Measurements from ENCODE around the gene ZNF597.

The ZNF597 gene

GRCh38 chr16:3443108-3444031 is at the start of gene ZNF597, which contains the start of gene NAA60:
Gene ZNF597, minus strand, starts transcription at chr16:3443504. Its CDS starts 351 bp downstream, at chr16:3443153.
Gene NAA60, plus strand, starts transcription at chr16:3443680. Its CDS starts 32,548 bp downstream, at chr16:3476228.
- no peak for DNase-seq

GRCh38 chr16:3492356-3492755 is 49.1 kb upstream of the ZNF597 start:
- no peak for DNase-seq

GRCh38 chr16:3490911-3491629 is 47.8 kb upstream of the ZNF597 start:
- no peak for DNase-seq

DNA sequence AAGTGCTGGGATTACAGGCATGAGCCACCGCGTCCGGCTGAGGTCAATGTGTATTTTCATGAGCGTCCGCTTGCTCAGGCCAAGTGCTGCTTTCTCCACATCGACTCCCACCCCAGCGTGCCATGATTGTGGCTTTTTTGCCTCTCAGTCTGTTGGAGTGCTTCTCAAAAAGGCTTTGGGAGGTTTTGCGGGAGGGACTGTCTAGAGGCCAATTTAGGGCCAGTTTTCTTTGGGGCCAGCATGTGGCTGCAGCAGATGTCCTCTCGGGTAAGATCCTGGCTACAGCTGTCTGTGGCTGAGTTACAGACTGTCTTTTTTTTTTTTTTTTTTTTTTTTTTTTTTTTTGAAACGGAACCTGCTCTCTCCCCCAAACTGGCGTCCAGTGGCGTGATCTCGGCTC is 45.5 kb upstream of the ZNF597 start:
- no peak for DNase-seq

DNA sequence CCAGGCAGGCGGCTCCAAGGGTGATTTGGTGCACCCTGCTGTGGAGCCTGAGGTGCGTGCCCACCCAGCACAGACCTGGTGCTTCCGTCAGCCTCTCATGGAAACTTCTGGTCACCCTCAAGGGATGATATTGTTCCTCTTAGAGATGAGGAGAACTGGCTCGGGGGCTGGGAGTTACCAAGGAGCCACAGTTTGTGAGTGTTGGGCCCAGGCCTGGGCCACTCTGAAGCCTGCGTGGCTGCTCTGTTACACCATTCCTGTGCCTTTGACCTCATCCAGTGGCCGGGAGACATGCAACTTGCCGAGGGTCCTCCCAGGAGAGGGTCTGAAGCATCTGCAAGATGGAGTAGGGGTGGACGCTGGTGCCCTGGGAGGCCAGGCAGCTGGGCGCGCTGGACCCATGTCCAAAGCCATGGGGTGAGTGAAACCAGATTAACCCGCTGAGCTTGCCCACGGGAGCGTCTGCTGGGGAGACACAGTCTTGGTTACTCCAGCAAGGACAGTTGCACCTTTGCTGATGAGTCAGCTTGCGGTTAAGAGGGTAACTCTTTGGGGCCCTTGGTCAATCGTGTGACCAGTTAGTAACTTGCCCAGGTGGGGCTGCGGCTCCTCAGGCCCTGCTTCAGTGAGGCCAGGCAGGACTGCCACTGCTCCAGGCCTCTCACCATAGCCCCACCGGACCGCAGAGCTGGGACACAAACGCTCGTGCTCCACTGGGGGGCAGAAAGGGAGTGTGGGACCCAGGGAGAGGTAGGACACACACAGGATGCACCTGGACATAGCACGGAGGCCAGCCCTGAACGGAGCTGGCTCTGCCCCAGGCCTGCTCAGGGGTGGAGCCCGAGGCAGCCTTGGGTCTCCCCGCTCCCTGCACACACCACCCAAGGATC is 44.5 kb upstream of the ZNF597 start:
- no peak for DNase-seq

DNA sequence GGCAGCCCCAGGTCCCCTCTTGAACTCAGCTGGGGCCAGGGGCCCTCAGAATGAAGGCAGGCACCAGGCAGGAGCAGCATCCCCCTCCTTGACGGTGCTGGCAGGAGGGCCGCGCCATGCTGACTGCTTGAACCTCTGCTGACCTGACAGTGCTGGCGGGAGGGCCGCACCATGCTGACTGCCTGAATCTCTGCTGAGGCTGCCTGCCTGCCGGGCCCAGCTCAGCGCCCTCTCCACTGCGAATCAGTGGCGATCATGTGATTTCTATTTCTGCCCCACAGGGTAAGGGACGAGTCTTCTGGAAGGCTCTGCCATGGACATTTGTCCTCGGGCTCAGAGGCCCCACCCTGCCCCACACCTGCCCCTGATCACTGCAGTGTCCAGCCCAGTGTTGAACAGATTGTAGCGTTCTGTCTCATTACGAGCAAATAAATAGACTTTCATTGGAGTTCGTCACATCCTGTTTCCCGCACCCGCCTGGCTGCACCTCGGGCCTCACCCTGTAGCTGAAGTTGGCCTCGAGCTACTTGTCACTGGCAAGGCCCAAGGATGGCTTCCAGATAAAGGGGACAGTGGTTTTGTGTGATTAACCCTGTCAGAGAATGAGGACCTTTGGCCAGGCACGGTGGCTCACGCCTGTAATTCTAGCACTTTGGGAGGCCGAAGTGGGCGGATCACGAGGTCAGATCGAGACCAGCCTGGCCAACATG is 43.4 kb upstream of the ZNF597 start:
- no peak for DNase-seq

DNA sequence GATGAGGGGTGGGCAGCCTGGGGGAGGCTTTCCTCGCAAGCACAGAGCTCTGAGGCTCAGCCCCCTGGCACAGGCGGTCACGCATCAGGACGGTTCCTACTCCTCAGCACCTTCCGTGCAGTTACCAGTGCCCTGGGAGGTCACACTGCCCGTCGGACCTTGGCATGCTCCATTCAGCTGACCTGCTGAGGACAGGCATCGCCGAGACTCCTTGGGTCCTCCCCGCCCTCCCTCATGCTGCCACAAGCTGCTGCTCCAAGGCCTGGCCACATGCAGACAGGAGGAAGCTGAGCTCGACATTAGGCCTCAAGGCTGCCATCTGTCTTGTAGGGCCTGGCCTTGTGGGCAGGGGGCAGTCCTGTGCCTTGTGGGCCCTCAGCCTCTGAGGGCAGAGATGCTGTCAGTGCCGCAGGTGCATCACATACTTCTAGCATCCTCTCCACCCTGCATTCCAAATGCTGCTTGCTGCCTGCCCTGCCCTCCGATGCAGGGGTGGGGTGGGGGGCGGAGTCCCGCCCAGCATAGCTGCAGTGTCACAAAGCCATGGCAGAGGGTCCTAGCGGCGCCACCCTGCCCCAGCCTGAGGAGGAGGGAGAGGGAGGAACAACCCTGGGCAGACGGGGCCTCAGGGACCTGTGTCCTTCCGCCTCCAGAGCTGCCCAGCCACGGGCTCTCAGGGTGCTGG is 42.7 kb upstream of the ZNF597 start:
- DNase-seq = no peak

DNA sequence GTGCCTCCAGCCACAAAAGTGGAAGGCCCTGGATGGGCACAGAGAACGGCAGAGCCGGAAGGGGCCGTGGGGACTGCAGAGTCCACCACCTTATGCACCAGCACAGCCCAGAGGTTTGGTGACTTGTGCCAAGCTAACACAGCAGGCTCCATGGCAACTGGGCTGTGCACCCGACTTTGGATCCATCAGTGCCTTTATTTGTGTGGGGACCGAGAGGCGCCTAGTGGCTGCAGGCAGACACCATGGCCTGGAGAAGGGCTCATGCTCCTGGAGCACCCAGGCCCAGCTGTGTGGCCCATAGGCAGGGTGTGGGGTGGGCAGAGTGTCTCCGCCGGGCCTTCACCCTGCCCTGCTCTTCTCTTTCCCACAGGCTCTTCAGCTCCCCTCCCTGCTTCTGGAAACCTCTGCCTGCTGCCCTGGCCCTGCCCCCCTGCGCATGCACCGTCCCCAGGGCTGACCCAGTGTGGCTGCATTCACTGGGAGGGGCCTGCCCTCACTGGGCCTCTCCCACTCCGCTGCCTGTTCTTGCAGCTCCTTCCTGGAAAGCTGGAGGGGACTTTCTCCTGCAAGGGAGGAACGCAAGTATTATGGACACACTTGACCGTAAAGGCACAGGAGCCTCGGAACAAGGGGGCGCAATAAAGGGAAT is 41.9 kb upstream of the ZNF597 start:
- DNase-seq = no peak

- no peak for DNase-seq
Measured at GRCh38 chr16:3484318-3485096, 41.2 kb upstream of the ZNF597 start.

DNA sequence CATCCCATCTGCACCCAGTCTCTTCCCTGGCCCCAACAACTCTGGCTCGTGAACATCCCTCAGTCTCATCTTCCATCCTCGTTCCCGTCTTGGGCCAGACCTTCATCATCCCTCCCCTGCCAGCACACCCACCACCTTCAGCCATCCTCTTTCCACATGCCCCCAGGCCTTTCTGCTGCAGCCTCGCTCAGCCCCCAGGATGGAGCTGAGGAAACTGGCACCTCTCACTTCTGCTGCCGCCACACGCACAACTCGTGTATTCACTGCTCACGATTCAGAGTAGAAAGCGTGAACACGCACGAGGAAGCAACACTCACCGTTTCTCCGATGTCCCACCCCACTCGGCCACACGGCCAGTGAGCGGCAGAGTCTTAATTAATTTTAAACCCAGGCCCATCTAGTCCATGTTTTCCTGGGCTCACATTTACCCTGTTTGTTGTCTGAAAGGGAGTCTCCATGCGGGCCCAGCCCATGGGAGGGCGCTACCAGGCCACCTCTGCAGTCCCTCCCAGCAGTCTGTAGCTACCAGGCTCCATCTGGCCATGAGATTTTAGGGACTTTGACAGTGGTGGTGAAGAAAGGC is 39.4 kb upstream of the ZNF597 start:
- DNase-seq = no peak

GRCh38 chr16:3481696-3482658 is 38.7 kb upstream of the ZNF597 start:
- DNase-seq = no peak

- DNase-seq = no peak
Measured at GRCh38 chr16:3480901-3481695, 37.8 kb upstream of the ZNF597 start.

- DNase-seq = no peak
Measured at GRCh38 chr16:3479654-3480216, 36.4 kb upstream of the ZNF597 start.

DNA sequence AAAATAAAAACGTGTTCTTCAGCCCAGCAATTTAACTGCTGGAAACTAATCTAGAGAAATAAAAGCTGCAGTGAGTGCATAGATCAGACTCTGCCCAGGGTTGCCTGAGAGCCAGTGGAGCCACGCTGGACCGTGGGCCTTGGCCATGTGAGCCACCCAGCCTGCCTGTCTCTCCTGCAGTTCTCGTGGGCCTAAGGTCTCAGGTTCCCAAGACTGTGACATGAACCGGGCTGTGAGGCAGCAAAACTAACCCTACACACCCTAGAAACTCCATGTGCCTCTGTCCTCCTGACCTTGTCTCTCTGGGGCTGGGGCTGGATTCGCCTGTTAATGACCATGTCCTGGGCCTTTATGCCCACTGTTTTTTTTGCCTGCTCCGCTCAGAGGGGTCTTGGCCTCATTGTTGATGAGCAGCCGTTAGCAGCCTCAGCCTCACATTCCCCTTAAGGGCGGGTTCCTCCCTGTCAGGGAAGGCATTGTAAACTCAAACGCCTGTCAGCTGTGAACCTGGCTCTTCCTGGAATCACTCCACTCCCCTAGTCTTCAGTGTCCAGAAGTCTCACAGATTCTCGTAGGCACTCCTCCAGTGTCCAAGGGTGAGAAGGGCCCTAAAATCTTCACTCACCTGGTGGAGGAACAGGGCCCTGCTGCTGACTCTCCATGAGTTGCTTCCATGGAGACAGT is 35.1 kb upstream of the ZNF597 start:
- DNase-seq = no peak

GRCh38 chr16:3476409-3476808 is 33.1 kb upstream of the ZNF597 start:
- no peak for DNase-seq

DNA sequence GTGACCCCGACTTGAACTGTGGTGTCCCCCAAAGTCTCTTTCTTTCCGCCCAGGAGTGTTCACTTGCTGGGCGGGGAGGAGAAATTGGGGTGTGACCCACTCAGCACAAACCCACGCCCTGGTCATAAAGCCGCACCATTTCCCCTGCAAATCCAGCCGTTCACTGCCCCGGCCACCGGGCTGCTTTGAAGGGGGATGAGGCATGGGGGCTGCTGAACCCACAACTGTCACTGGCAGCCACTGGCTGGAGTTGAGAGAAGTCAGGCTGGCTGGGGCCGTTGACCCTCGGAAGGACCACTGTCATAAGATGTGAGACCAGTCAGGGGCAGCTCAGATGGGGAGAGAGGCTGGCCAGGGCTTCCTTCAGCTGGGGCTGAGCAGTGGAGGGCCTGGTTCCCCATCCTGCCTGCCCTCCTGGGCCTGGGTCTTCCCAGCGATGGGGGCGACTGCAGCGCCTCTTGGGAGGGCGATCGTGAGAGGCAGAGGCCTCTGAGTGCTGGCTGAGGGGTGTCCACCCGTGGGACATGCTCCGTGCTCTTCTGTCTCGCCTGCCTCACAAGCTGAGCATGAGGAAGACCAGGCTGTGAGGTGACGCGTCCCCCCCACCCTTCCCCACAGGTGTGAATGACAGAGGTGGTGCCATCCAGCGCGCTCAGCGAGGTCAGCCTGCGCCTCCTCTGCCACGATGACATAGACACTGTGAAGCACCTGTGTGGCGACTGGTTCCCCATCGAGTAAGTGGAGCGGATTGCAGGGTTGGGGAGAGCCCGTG is 32.5 kb upstream of the ZNF597 start:
- DNase-seq = no peak

Data from NCI-H1048 (cell line).